ENCODE data around the gene SERPINB10.
A peak's percentile ranks its signal among the peaks of the same experiment; 100 is the strongest.

The SERPINB10 gene

GRCh38 chr18:63888470-63889190 is 19.1 kb upstream of the SERPINB10 start:
- no peak for DNase-seq
- Mint-ChIP-seq H3K27me3 (ENCODE audit: low read depth, poor library complexity) (no peaks in the 10 kb centered on the region), H3K9me3 (no peaks in the 10 kb centered on the region), H3K27ac (no peak overlapping the region), H3K4me1 (peaks cover 5% of the 10 kb centered on the region), H3K36me3 (ENCODE audit: low read depth) (no peaks in the 10 kb centered on the region), H3K4me3 (no peak overlapping the region)
- TF ChIP-seq, protein P1, sequence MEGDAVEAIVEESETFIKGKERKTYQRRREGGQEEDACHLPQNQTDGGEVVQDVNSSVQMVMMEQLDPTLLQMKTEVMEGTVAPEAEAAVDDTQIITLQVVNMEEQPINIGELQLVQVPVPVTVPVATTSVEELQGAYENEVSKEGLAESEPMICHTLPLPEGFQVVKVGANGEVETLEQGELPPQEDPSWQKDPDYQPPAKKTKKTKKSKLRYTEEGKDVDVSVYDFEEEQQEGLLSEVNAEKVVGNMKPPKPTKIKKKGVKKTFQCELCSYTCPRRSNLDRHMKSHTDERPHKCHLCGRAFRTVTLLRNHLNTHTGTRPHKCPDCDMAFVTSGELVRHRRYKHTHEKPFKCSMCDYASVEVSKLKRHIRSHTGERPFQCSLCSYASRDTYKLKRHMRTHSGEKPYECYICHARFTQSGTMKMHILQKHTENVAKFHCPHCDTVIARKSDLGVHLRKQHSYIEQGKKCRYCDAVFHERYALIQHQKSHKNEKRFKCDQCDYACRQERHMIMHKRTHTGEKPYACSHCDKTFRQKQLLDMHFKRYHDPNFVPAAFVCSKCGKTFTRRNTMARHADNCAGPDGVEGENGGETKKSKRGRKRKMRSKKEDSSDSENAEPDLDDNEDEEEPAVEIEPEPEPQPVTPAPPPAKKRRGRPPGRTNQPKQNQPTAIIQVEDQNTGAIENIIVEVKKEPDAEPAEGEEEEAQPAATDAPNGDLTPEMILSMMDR (IDR thresholded peaks at IDR 0.05): no peak

GRCh38 chr18:63889626-63890025 is 18.1 kb upstream of the SERPINB10 start:
- Mint-ChIP-seq H3K27ac (no peak overlapping the region), H3K4me3 (no peak overlapping the region), H3K4me1 (peaks cover 5% of the 10 kb centered on the region), H3K36me3 (ENCODE audit: low read depth) (no peaks in the 10 kb centered on the region), H3K27me3 (ENCODE audit: low read depth, poor library complexity) (peaks cover 6% of the 10 kb centered on the region), H3K9me3 (no peaks in the 10 kb centered on the region)
- DNase-seq: no peak
- TF ChIP-seq, protein P1 (IDR thresholded peaks at IDR 0.05): no peak

GRCh38 chr18:63890237-63890949 is 17.4 kb upstream of the SERPINB10 start:
- H3K36me3 Mint-ChIP-seq (ENCODE audit: low read depth): no peaks in the 10 kb centered on the region
- H3K9me3 Mint-ChIP-seq: no peaks in the 10 kb centered on the region
- no peak for DNase-seq
- peak overlapping the region; percentile 27 for H3K27ac Mint-ChIP-seq
- H3K27me3 Mint-ChIP-seq (ENCODE audit: low read depth, poor library complexity): peaks cover 6% of the 10 kb centered on the region
- peaks cover 5% of the 10 kb centered on the region for H3K4me1 Mint-ChIP-seq
- no peak overlapping the region for H3K4me3 Mint-ChIP-seq
- TF ChIP-seq, protein P1 (IDR thresholded peaks at IDR 0.05): no peak

DNA sequence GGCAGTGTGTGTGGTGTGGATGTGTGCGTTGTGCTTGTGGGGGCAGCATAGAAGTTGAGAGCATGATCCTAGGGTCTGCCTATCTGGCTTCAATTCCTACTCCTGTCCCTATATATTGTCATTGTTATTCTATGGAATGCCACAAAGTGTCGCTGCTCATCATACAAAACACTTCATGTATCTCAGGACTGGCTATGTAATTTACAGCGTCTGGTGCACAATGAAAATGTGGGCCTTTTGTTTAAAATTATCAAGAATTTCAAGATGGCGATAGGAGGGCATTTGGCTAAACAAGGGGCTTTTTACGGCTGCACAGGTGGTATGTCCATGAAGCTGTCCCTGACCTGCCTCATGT is 16.8 kb upstream of the SERPINB10 start:
- Mint-ChIP-seq H3K27me3 (ENCODE audit: low read depth, poor library complexity) (peaks cover 6% of the 10 kb centered on the region), H3K4me1 (peaks cover 5% of the 10 kb centered on the region), H3K27ac (no peak overlapping the region), H3K4me3 (no peak overlapping the region), H3K36me3 (ENCODE audit: low read depth) (no peaks in the 10 kb centered on the region), H3K9me3 (no peaks in the 10 kb centered on the region)
- TF ChIP-seq, protein P1 (IDR thresholded peaks at IDR 0.05): no peak
- no peak for DNase-seq

GRCh38 chr18:63892566-63892965 is 15.2 kb upstream of the SERPINB10 start:
- Mint-ChIP-seq H3K9me3 (no peaks in the 10 kb centered on the region), H3K27ac (no peak overlapping the region), H3K4me1 (peaks cover 13% of the 10 kb centered on the region), H3K4me3 (no peak overlapping the region), H3K36me3 (ENCODE audit: low read depth) (no peaks in the 10 kb centered on the region), H3K27me3 (ENCODE audit: low read depth, poor library complexity) (peaks cover 6% of the 10 kb centered on the region)
- TF ChIP-seq, protein P1 (IDR thresholded peaks at IDR 0.05): no peak
- no peak for DNase-seq
